Kidney (tissue), 14 donors: ENCODE data around the gene ADA. TPM values are rescaled to one million over a fixed set of nuclear protein-coding genes. Genes with fewer than 3 reads are reported as not detected.
"Not testable (repeated sequence)": the region's sequence is repeated elsewhere in the genome, so short reads cannot be mapped to it uniquely, and the experiment has no call there.

Experiments
- DNase-seq, 5 donors: peaks; one replicate each; pipeline ENCODE4 v3.0.0-alpha.2; 2013 to 2020
- FAIRE-seq: peaks from 2 replicates; lab custom pipeline; 2012; peaks lifted over from hg19 to GRCh38; lab: Jason Lieb, UNC
- H3K27ac ChIP-seq, 2 donors: one replicate each; pipeline ENCODE4 v1.7.0; 2013; ENCODE audit warnings: low read depth in 2 of 2, low read length in 2 of 2, inconsistent platforms in 1 of 2
- H3K27me3 ChIP-seq: one replicate; pipeline ENCODE4 v1.7.1; 2013; ENCODE audit warnings: low read length, inconsistent platforms; ENCODE audit not compliant: control insufficient read depth, insufficient read depth
- H3K36me3 ChIP-seq, 3 donors: one replicate each; pipeline versions ENCODE4 v1.7.0 to v1.7.1; 2013; ENCODE audit warnings: low read length in 3 of 3, control low read depth in 1 of 3, inconsistent platforms in 1 of 3; ENCODE audit not compliant: insufficient read depth in 3 of 3, control insufficient read depth in 2 of 3
- H3K4me1 ChIP-seq, 3 donors: one replicate each; pipeline versions ENCODE4 v1.7.0 to v1.7.1; 2013; ENCODE audit warnings: low read length in 3 of 3, inconsistent platforms in 1 of 3, low read depth in 1 of 3; ENCODE audit not compliant: control insufficient read depth in 2 of 3, insufficient read depth in 2 of 3
- H3K4me3 ChIP-seq, 3 donors: one replicate each; pipeline versions ENCODE4 v1.7.0 to v1.8.1; 2013; ENCODE audit warnings: low read length in 3 of 3, control low read depth in 1 of 3, inconsistent platforms in 1 of 3
- H3K9ac ChIP-seq, 3 donors: one replicate each; pipeline versions ENCODE4 v1.7.0 to v1.7.1; 2013; ENCODE audit warnings: low read length in 3 of 3, control low read depth in 1 of 3, inconsistent platforms in 1 of 3
- H3K9me3 ChIP-seq, 3 donors: one replicate each; pipeline versions ENCODE4 v1.7.0 to v1.7.1; 2013; ENCODE audit warnings: low read length in 3 of 3, control low read depth in 1 of 3, inconsistent platforms in 1 of 3; ENCODE audit not compliant: control insufficient read depth in 2 of 3, insufficient read depth in 1 of 3
- CTCF ChIP-seq: IDR thresholded peaks from 3 replicates; pipeline ENCODE4 v1.5.1; 2012; ENCODE audit warnings: mild to moderate bottlenecking, moderate library complexity, borderline replicate concordance; ENCODE audit not compliant: insufficient read depth; ENCODE audit errors: extremely low read depth
- intact Hi-C: fragments of 100-400 bp; cut with DNase I; formaldehyde crosslinking; loops from one replicate; pipeline ENCODE4 v1.11.1; 2022
- polyA plus RNA-seq: library from polyadenylated mRNA; stranded (reverse); fragments of 350-450 nt; fragmentation: Illumina TruSeq; extraction: RNeasy Lipid Tissue Mini Kit (QIAGEN cat#74804); gene quantifications from one replicate; pipeline ENCODE4 v1.2.3, GENCODE V29; 2014; ENCODE audit warnings: low read depth, low replicate concordance; ENCODE audit not compliant: insufficient read depth
- total RNA-seq: library from RNA; stranded (reverse); fragmentation: NEBNext Ultra II Directional; extraction: Animal tissue kit (Norgen Biotek cat#: 25700); gene quantifications from one replicate; pipeline ENCODE4 v1.2.1, GENCODE V29; 2021
- donor health status: control.
- donor health status: control.
- donor health status: control.
- donor health status: control.
- donor health status: control.
- donor health status: DM: yes; HTN: yes; CAD: no.
- donor health status: Normal renal cell carcinoma (clear cell type).

Gene ADA
- total and polyA plus RNA-seq, 2 donors from 2014 or later = 3.1 to 6.5 TPM

GRCh38 chr20:44659931-44660330, 8.4 kb upstream of the ADA start:
- no peak overlapping the region for H3K4me3 ChIP-seq
- FAIRE-seq = no peak
- no peak for TF ChIP-seq CTCF

DNA sequence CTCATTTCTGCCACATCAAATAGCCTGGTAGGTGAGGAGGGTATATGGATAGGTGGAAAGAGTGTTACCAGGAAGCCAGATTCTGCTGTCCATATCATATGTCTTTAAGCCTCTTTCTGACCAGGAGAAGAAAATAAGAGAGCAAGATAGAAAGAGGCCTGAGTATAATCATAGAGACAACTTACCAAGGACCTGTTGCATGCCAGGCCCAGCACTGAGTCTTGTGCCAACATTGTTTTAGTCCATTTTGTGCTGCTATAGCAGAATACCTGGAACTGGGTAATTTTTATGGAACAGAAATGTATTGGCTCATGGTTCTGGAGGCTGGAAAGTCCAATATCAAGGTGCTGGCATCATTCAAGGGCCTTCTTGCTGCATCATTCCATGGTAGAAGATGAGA, 7.3 kb upstream of the ADA start:
- FAIRE-seq = no peak

More at GRCh38 chr20:44659931-44660330, 8.4 kb upstream of the ADA start:
- no peak overlapping the region for H3K9ac ChIP-seq
- no peaks in the 10 kb centered on the region for H3K27me3 ChIP-seq
- no peak for DNase-seq
- intact Hi-C loops = no loop called here
- no peak overlapping the region for H3K27ac ChIP-seq
- H3K4me1 ChIP-seq = no peaks in the 10 kb centered on the region
- no peaks in the 10 kb centered on the region for H3K36me3 ChIP-seq
- no peaks in the 10 kb centered on the region for H3K9me3 ChIP-seq

GRCh38 chr20:44657875-44658274, 6.4 kb upstream of the ADA start:
- no peaks in the 10 kb centered on the region for H3K36me3 ChIP-seq
- H3K27ac ChIP-seq = no peak overlapping the region
- H3K9ac ChIP-seq = no peak overlapping the region
- FAIRE-seq (no peak), DNase-seq (no peak)
- intact Hi-C loops = no loop called here
- TF ChIP-seq CTCF = no peak
- H3K27me3 ChIP-seq = no peaks in the 10 kb centered on the region
- H3K4me1 ChIP-seq = peaks cover 0 to 3% (median 0%) of the 10 kb centered on the region in 3 donors
- no peaks in the 10 kb centered on the region for H3K9me3 ChIP-seq
- H3K4me3 ChIP-seq = no peak overlapping the region

More for the DNA sequence above, 7.3 kb upstream of the ADA start:
- Histone ChIP-seq H3K27ac (no peak overlapping the region), H3K4me1 (no peaks in the 10 kb centered on the region), H3K27me3 (no peaks in the 10 kb centered on the region), H3K9me3 (no peaks in the 10 kb centered on the region), H3K4me3 (no peak overlapping the region), H3K9ac (peak overlapping the region in 1 of 3 donors; percentile 3), H3K36me3 (no peaks in the 10 kb centered on the region)
- no peak for DNase-seq
- intact Hi-C loops = no loop called here
- TF ChIP-seq CTCF = no peak

DNA sequence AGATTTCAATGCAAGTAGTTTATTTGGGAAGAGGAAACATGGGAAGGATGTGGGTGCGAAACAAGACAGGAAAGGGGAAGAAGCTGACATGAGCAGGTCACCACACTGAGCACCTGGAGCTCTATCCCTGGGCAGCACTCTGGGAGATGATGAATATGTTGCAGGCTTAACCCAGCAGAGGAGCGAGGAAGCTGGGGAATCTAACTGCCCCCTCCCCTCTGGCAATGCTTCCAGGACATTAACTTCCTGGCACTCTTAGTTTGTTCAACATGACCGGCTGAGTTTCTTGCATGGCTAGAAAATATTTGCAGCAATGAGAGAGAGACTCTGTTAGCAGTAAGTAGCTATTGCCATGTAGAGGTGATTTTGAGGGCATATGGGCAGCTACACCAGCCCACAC, 4.9 kb upstream of the ADA start:
- intact Hi-C loops = no loop called here
- no peak overlapping the region for H3K4me3 ChIP-seq
- DNase-seq = peak in 3 of 5 donors; percentile 43 to 77 (median 67)
- H3K9ac ChIP-seq = no peak overlapping the region
- H3K27me3 ChIP-seq = no peaks in the 10 kb centered on the region
- no peak overlapping the region for H3K27ac ChIP-seq
- TF ChIP-seq CTCF = no peak
- H3K9me3 ChIP-seq = no peaks in the 10 kb centered on the region
- FAIRE-seq = no peak
- H3K36me3 ChIP-seq = no peaks in the 10 kb centered on the region
- H3K4me1 ChIP-seq = peaks cover 0 to 4% (median 0%) of the 10 kb centered on the region in 3 donors

DNA sequence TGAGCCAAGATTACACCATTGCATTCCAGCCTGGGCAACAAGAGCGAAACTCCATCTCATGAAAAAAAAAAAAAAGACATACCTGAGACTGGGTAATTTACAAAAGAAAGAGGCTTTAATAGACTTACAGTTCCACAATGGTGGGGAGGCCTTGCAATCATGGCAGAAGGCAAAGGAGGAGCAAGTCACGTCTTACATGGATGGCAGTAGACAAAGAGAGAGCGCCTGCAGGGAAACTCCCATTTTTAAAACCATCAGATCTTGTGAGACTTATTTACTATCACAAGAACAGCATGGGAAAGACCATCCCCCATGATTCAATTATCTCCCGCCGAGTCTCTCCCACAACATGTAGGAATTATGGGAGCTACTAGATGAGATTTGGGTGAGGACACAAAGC, 2.7 kb upstream of the ADA start:
- H3K4me1 ChIP-seq = peaks cover 0 to 10% (median 0%) of the 10 kb centered on the region in 3 donors
- H3K27me3 ChIP-seq, intact Hi-C loops, H3K36me3 ChIP-seq, DNase-seq, H3K9me3 ChIP-seq, H3K4me3 ChIP-seq, H3K27ac ChIP-seq, H3K9ac ChIP-seq, FAIRE-seq: not testable (repeated sequence)
